Immature natural killer cell (primary cell): ENCODE results near the gene ATP8A1. TPM values are rescaled to one million over a fixed set of nuclear protein-coding genes. Genes with fewer than 3 reads are reported as not detected.

Experiments used
- DNase-seq, 3 donors: peaks; one replicate each; pipeline ENCODE4 v3.0.0; 2022; ENCODE audit warnings: mixed read lengths in 1 of 3
- H3K27ac Mint-ChIP-seq, 6 donors: one replicate each; pipeline ENCODE4 v1.8.0; 2020; ENCODE audit warnings: mixed read lengths in 6 of 6, mild to moderate bottlenecking in 5 of 6, inconsistent platforms in 4 of 6, moderate library complexity in 3 of 6
- H3K27me3 Mint-ChIP-seq, 3 donors: one replicate each; pipeline ENCODE4 v1.8.0; 2020 to 2021; ENCODE audit warnings: low read depth in 3 of 3, mild to moderate bottlenecking in 3 of 3, mixed read lengths in 3 of 3, moderate library complexity in 3 of 3, inconsistent platforms in 1 of 3
- H3K36me3 Mint-ChIP-seq, 3 donors: one replicate each; pipeline ENCODE4 v1.8.0; 2020; ENCODE audit warnings: mixed read lengths in 3 of 3, inconsistent platforms in 2 of 3, mild to moderate bottlenecking in 2 of 3
- H3K4me1 Mint-ChIP-seq, 2 donors: one replicate each; pipeline ENCODE4 v1.8.0; 2020; ENCODE audit warnings: inconsistent platforms in 2 of 2, mild to moderate bottlenecking in 2 of 2, mixed read lengths in 2 of 2, moderate library complexity in 1 of 2
- H3K4me3 Mint-ChIP-seq, 5 donors: one replicate each; pipeline ENCODE4 v1.8.0; 2020; ENCODE audit warnings: mild to moderate bottlenecking in 5 of 5, mixed read lengths in 5 of 5, inconsistent platforms in 3 of 5, moderate library complexity in 3 of 5
- H3K9me3 Mint-ChIP-seq, 6 donors: one replicate each; pipeline ENCODE4 v1.8.0; 2020; ENCODE audit warnings: mild to moderate bottlenecking in 6 of 6, mixed read lengths in 6 of 6, inconsistent platforms in 4 of 6, moderate library complexity in 3 of 6
- polyA plus RNA-seq, 3 donors: library from polyadenylated mRNA; unstranded; fragments of 300-500 nt; fragmentation: Illumina TruSeq; gene quantifications; one replicate each; pipeline ENCODE4 v1.2.3, GENCODE V29; 2021

The ATP8A1 gene
- polyA plus RNA-seq, 3 donors from 2014 or later = 15.3 to 23.0 (median 18.1) TPM

DNA sequence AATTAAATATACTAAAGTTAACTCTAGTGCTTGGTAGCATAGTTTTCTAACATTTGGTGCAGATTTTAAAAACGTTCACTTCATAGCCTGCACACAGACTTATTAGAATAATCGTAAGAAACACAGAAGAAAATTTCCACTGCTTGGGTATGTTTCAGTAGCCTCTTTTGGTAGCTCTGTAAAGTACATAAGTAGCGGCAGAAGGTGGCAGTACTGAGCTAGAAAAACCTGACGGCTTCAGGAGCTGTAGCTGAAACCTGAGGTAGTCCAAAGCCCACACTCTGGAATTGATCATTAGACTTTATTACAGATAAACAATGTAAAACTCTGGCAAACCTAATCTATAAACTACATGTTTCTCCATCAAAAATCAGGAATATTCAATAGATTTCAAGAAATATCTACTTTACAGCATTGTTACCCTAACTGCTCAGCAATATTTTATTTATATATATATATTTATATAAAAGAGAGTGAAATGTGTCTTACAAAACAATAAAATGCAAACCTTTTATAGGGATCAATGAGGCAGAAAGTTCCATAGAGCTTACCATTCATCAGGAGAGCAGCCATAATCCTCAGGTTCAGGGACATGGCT is 88.2 kb downstream of the ATP8A1 start:
- Mint-ChIP-seq H3K4me3 (no peak overlapping the region), H3K36me3 (peaks cover 3 to 26% (median 4%) of the 10 kb centered on the region in 3 donors), H3K9me3 (no peaks in the 10 kb centered on the region)

DNA sequence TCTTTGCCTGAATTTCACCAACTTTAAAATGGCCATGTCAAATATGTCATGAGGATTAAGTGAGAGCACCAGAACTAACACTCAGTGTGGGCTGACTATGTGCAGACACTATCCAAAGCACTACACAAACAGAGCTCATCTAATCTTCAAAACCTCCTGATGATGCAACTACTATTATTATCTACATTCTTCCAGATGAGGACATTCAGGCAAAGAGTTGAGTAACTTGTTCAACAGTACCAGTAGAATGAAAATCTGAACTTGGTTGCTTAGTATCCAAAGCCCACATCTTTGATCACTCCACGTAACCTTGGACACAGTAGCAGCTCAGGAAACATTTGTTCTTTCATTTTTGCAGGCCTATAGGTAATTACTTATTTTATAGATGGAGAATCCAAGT is 90.1 kb downstream of the ATP8A1 start:
- Mint-ChIP-seq H3K27me3 (peaks cover 0 to 3% (median 0%) of the 10 kb centered on the region in 3 donors), H3K4me1 (peaks cover 0 to under 1% of the 10 kb centered on the region in 2 donors), H3K9me3 (no peaks in the 10 kb centered on the region), H3K36me3 (peaks cover 9 to 29% (median 14%) of the 10 kb centered on the region in 3 donors), H3K4me3 (no peak overlapping the region), H3K27ac (no peak overlapping the region)
- no peak for DNase-seq

More for the DNA sequence above, 88.2 kb downstream of the ATP8A1 start:
- Mint-ChIP-seq H3K4me1 (peaks cover 5 to 7% of the 10 kb centered on the region in 2 donors), H3K27ac (peak overlapping the region in 3 of 6 donors; percentile 11 to 22 (median 19)), H3K27me3 (no peaks in the 10 kb centered on the region)
- peak; percentile 46 to 63 (median 57) for DNase-seq

DNA sequence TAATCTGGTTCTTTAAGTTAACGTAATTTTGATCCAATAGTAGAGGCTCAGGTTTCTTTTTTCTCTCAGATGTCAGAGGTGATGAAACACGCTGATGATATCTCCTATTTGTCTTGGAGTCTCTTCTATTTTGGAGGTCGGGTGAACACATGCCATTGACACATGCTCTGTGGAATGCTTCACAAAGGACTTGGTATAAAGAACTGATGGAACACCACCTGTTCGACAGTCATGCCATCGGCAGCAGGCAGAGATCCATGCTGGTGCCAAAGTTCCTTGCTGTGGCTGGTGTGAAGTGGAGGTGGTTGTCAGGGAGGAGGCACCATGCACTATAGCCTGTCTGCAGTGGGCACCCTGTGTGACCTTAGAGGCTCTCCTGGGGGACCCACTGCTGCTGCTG is 94.9 kb downstream of the ATP8A1 start:
- H3K27ac Mint-ChIP-seq = no peak overlapping the region
- no peak for DNase-seq
- no peak overlapping the region for H3K4me3 Mint-ChIP-seq
- no peaks in the 10 kb centered on the region for H3K4me1 Mint-ChIP-seq
- H3K36me3 Mint-ChIP-seq = peaks cover 12 to 31% (median 19%) of the 10 kb centered on the region in 3 donors
- no peaks in the 10 kb centered on the region for H3K9me3 Mint-ChIP-seq
- H3K27me3 Mint-ChIP-seq = peaks cover 0 to 3% (median 0%) of the 10 kb centered on the region in 3 donors

DNA sequence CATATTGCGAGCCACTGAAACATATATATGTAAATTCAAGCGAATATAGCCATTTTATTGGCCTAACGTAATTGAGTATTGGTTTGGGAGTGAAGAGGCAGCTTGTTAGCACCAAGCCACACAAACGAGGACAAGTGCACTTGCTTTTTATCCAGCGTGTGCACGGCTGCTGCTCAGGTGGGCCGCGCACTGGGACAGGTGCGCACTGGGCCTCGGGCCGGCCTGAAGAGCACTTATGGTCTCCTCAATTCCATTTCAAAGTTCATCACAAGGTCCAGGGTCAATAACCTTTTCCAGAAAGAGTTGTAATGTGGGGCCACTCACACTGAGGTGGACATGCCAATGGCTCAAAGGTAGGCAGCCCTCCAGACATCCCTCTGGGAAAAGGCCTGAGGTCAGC is 95.9 kb downstream of the ATP8A1 start:
- DNase-seq = no peak
- Mint-ChIP-seq H3K27ac (no peak overlapping the region), H3K9me3 (no peaks in the 10 kb centered on the region), H3K36me3 (peaks cover 12 to 31% (median 19%) of the 10 kb centered on the region in 3 donors), H3K4me3 (no peak overlapping the region), H3K4me1 (no peaks in the 10 kb centered on the region), H3K27me3 (peaks cover 0 to 3% (median 0%) of the 10 kb centered on the region in 3 donors)

DNA sequence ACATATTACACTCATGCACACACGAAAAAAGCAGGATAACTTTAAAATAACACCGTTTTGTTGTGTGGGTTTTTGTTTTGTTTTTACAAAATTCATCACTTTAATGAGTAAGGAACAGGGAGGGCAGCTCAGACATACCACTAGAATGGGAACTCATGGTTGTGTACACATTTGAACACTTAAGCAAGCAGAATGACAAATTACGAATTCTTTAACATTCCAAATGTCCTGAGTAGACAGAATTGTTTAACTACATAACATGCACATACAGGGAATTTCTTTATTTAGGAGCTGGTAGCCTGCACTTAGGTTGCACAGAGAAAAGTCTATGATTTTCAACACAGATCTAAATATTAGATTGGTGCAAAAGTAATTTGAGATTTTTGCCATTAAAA is 96.4 kb downstream of the ATP8A1 start:
- H3K4me3 Mint-ChIP-seq = no peak overlapping the region
- peaks cover 12 to 31% (median 19%) of the 10 kb centered on the region in 3 donors for H3K36me3 Mint-ChIP-seq
- peaks cover 0 to 3% (median 0%) of the 10 kb centered on the region in 3 donors for H3K27me3 Mint-ChIP-seq
- peak overlapping the region in 1 of 6 donors; percentile 34 for H3K27ac Mint-ChIP-seq
- no peaks in the 10 kb centered on the region for H3K9me3 Mint-ChIP-seq
- no peaks in the 10 kb centered on the region for H3K4me1 Mint-ChIP-seq
- no peak for DNase-seq

GRCh38 chr4:42558156-42558555 is 98.7 kb downstream of the ATP8A1 start:
- Mint-ChIP-seq H3K4me3 (no peak overlapping the region), H3K36me3 (peaks cover 27 to 35% (median 35%) of the 10 kb centered on the region in 3 donors), H3K9me3 (no peaks in the 10 kb centered on the region), H3K4me1 (no peaks in the 10 kb centered on the region), H3K27ac (peak overlapping the region in 1 of 6 donors; percentile 31), H3K27me3 (peaks cover 0 to 3% (median 0%) of the 10 kb centered on the region in 3 donors)
- DNase-seq = no peak

DNA sequence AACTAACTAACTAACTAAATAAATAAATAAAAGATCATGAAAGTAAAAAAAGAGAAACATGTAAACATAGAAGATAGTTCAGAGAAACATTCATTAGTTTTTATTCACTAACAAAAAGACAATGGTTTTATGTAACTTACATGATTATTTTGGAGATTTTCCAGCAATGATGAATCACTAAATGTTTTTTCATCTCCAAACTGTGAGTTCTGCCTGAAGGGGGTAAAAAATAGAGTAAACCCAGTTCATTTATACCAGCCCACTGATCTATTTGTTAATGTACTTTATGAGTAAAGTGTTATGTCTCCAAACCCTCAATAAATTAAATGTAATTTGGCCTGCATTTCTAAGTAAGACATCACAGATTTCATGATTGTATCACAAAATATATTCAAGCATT is 101.1 kb downstream of the ATP8A1 start:
- H3K9me3 Mint-ChIP-seq = no peaks in the 10 kb centered on the region
- no peak overlapping the region for H3K4me3 Mint-ChIP-seq
- no peak overlapping the region for H3K27ac Mint-ChIP-seq
- peaks cover 18 to 20% (median 19%) of the 10 kb centered on the region in 3 donors for H3K36me3 Mint-ChIP-seq
- H3K27me3 Mint-ChIP-seq = no peaks in the 10 kb centered on the region
- H3K4me1 Mint-ChIP-seq = no peaks in the 10 kb centered on the region
- DNase-seq = no peak

GRCh38 chr4:42554072-42554471 is 102.8 kb downstream of the ATP8A1 start:
- DNase-seq = no peak
- H3K27ac Mint-ChIP-seq = peak overlapping the region in 2 of 6 donors; percentile 10 to 17
- no peaks in the 10 kb centered on the region for H3K4me1 Mint-ChIP-seq
- peaks cover 18 to 22% (median 21%) of the 10 kb centered on the region in 3 donors for H3K36me3 Mint-ChIP-seq
- H3K4me3 Mint-ChIP-seq = no peak overlapping the region
- no peaks in the 10 kb centered on the region for H3K27me3 Mint-ChIP-seq
- H3K9me3 Mint-ChIP-seq = no peaks in the 10 kb centered on the region

DNA sequence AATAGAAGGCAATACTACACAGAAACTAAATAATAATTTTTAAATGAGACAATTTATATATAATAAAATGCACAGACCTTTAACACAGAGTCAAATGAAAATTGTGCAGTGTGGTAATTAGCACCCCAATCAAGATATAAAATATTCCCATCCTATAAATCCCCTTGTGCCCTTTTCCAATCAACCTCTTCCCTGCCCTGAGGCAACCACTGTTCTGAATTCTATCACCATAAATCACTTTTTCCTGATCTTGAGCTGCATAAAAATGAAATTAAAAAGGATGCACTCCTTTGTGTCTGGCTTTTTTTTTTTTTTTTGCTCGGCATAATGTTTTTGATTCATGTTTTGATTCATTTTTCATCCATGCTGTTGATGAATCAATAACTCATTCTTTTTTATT is 107.0 kb downstream of the ATP8A1 start:
- no peaks in the 10 kb centered on the region for H3K4me1 Mint-ChIP-seq
- H3K27ac Mint-ChIP-seq = no peak overlapping the region
- no peaks in the 10 kb centered on the region for H3K9me3 Mint-ChIP-seq

GRCh38 chr4:42547805-42548204 is 109.1 kb downstream of the ATP8A1 start:
- H3K4me3 Mint-ChIP-seq = no peak overlapping the region
- peaks cover 2 to 18% (median 12%) of the 10 kb centered on the region in 3 donors for H3K36me3 Mint-ChIP-seq
- H3K27ac Mint-ChIP-seq = no peak overlapping the region
- peaks cover 0 to 1% (median 0%) of the 10 kb centered on the region in 3 donors for H3K27me3 Mint-ChIP-seq
- no peak for DNase-seq
- H3K9me3 Mint-ChIP-seq = no peaks in the 10 kb centered on the region
- H3K4me1 Mint-ChIP-seq = no peaks in the 10 kb centered on the region

More for the DNA sequence above, 107.0 kb downstream of the ATP8A1 start:
- Mint-ChIP-seq H3K27me3 (peaks cover 0 to 1% (median 0%) of the 10 kb centered on the region in 3 donors), H3K4me3 (no peak overlapping the region), H3K36me3 (peaks cover 16 to 31% (median 24%) of the 10 kb centered on the region in 3 donors)
- no peak for DNase-seq

DNA sequence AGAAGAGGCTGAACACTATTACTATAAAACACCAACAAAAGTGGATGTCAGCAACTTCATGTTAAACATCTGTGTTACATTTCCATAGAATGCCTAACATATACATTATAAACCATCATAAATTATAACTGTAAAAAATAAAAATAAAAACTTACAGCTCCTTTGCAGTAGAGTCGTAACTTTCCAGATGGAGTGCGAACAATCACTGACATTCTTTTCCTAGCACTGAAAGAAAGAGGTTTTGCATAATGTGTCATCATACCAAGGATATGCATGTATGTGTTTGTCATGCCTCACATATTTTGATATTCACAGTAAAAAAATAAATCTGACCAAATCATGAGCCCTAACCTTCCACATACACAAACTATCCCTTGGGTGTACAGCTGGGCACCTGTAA is 113.1 kb downstream of the ATP8A1 start:
- peaks cover 4 to 15% of the 10 kb centered on the region in 2 donors for H3K4me1 Mint-ChIP-seq
- no peaks in the 10 kb centered on the region for H3K9me3 Mint-ChIP-seq
- no peak for DNase-seq
- H3K36me3 Mint-ChIP-seq = peaks cover 11 to 29% (median 26%) of the 10 kb centered on the region in 3 donors
- peaks cover 1 to 4% (median 2%) of the 10 kb centered on the region in 3 donors for H3K27me3 Mint-ChIP-seq
- no peak overlapping the region for H3K27ac Mint-ChIP-seq
- no peak overlapping the region for H3K4me3 Mint-ChIP-seq

GRCh38 chr4:42543126-42543525 is 113.8 kb downstream of the ATP8A1 start:
- Mint-ChIP-seq H3K9me3 (no peaks in the 10 kb centered on the region), H3K4me3 (no peak overlapping the region), H3K36me3 (peaks cover 11 to 30% (median 24%) of the 10 kb centered on the region in 3 donors), H3K27me3 (peaks cover 0 to 4% (median 2%) of the 10 kb centered on the region in 3 donors), H3K27ac (no peak overlapping the region), H3K4me1 (peaks cover 8 to 21% of the 10 kb centered on the region in 2 donors)
- DNase-seq = no peak

DNA sequence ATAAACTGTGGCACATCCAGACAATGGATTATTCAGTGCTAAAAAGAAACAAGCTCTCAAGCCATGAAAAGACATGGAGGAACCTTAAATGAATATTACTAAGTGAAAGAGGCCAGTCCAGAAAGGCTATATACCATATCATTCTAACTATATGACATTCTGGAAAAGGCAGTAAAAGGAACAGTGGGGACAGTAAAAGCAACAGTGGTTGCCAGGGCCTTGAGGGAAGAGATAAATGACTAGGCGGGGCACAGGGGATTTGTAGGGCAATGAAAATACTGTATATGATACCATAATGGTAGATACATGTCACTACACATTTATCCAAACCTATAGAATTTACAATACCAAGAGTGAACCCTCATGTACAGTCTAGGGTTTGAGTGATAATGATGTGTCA is 115.3 kb downstream of the ATP8A1 start:
- H3K27ac Mint-ChIP-seq = peak overlapping the region in 1 of 6 donors; percentile 5
- peaks cover 11 to 31% (median 26%) of the 10 kb centered on the region in 3 donors for H3K36me3 Mint-ChIP-seq
- H3K9me3 Mint-ChIP-seq = no peaks in the 10 kb centered on the region
- H3K4me3 Mint-ChIP-seq = no peak overlapping the region
- peaks cover 0 to 4% (median 2%) of the 10 kb centered on the region in 3 donors for H3K27me3 Mint-ChIP-seq
- H3K4me1 Mint-ChIP-seq = peaks cover 16 to 34% of the 10 kb centered on the region in 2 donors
- no peak for DNase-seq

DNA sequence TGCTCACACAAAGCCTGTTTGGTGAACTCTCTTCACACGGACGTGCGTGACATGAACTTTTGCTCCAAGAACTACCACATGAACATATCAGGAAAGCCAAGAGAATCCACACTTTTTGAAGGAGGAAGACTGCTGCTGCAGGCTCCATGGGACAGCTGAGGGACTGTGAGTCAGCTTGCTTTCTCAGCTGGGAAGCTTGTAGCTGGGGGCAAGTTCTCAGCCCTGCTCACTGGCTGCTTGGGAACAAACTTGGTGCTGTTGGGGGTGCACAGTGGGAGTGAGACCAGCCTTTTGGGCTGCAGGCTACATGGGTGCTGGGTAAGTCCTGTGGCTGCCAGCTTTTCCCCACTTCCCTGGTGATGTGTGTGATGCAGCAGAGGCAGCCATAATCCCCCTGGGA is 123.9 kb downstream of the ATP8A1 start:
- Mint-ChIP-seq H3K27ac (no peak overlapping the region), H3K4me3 (no peak overlapping the region), H3K36me3 (peaks cover 23 to 55% (median 43%) of the 10 kb centered on the region in 3 donors), H3K4me1 (peaks cover 15 to 49% of the 10 kb centered on the region in 2 donors), H3K9me3 (no peaks in the 10 kb centered on the region), H3K27me3 (peaks cover 0 to 3% (median 0%) of the 10 kb centered on the region in 3 donors)
- DNase-seq = no peak
